ENCODE data around the gene COMP. TPM values are rescaled to one million over a fixed set of nuclear protein-coding genes. Genes with fewer than 3 reads are reported as not detected.
A peak's percentile ranks its signal among the peaks of the same experiment; 100 is the strongest.

Gene COMP
- total RNA-seq, 1 experiment from 2014 or later, result not detected

DNA sequence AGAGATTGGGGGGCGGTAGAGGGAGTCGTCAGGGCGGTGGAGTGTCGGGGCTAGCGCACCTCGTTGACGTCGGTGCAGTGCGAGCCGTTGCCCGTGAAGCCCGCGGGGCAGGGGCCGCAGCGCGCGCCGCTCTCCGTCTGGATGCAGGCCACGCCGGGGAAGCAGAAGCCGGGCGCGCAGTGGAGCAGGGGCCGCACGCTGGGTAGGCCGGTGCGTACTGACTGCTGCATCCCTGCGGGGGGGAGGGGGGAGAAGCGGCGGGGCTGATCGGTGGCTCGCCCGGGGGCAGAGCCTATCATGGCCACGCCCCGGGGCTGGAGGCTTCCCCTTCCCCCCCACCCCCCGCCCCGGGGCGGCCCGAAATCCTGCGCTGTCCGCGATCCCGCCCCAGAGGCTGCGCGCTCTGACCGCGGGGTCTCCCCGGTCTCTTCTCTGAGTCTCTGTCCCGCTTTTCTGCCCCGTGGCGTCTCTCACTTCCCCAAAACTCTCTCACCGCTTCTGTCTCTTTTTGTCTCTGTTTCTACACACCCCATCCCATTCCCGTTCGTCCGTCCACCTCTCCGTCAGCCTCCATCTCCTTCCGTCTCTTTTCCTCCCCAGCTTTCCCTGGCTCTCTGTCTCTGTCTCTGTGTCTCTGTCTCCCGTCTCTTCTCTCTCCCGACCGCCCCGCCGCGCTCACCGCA is 1.1 kb downstream of the COMP start:
- in situ Hi-C loops (cut with HindIII; ENCODE audit: low pct_unique_long_range_greater_than_20kb, low sequenced_read_pairs), result no loop called here

GRCh38 chr19:18789422-18789869 is 1.7 kb downstream of the COMP start:
- no peak for DNase-seq (ENCODE audit: low read depth, low spot score)
- in situ Hi-C loops (cut with HindIII; ENCODE audit: low pct_unique_long_range_greater_than_20kb, low sequenced_read_pairs), result no loop called here

More for the DNA sequence above, 1.1 kb downstream of the COMP start:
- DNase-seq (ENCODE audit: low read depth, low spot score), result no peak

DNA sequence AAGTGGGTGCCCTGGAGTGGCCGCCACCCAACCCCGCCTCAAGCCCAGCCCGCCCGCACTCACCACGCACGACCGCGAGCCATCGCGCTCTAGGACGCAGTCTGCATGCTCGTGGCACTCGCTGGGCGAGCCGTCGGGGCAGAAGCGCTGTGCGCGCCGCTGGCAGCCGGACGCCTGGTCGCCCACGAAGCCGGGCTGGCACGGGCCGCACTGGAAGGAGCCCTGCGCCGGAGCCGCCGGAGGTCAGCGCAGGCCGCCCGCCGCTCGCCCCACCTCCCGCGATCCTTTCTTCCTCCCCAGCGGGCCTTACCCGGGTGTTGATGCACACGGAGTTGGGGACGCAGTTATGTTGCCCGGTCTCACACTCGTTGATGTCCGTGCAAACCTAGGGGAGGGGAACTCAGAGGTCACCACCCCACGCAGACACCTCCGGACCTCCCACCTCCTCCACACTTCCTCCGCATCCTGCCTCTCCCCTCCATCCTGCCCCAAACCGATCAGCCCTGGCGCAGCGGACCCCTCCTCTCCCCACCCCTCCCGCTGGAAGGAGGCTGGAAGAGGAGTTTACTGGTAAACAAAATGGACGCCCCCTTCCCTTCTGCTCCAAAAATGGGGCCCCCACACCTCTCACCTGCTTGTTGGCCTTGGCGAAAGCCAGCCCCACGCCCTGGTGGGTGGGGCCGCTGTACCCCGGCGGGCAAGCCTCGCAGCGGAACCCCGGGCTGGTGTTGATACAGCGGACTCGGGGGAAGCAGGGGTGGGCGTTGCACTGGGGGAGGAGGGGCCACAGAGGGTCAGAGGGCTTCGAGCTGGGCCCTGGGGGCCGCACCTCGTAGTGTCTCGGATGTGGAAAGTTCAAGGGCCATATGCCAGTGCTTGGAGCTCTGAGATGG is 2.3 kb downstream of the COMP start:
- in situ Hi-C loops (cut with HindIII; ENCODE audit: low pct_unique_long_range_greater_than_20kb, low sequenced_read_pairs), result no loop called here
- DNase-seq (ENCODE audit: low read depth, low spot score), result no peak

GRCh38 chr19:18785179-18786124 is 5.7 kb downstream of the COMP start:
- peak; percentile 84 for DNase-seq (ENCODE audit: low read depth, low spot score)
- in situ Hi-C loops (cut with HindIII; ENCODE audit: low pct_unique_long_range_greater_than_20kb, low sequenced_read_pairs), result no loop called here

GRCh38 chr19:18784786-18785120 is 6.4 kb downstream of the COMP start:
- in situ Hi-C loops (cut with HindIII; ENCODE audit: low pct_unique_long_range_greater_than_20kb, low sequenced_read_pairs), result no loop called here
- DNase-seq (ENCODE audit: low read depth, low spot score), result no peak

GRCh38 chr19:18783958-18784785 is 6.9 kb downstream of the COMP start:
- in situ Hi-C loops (cut with HindIII; ENCODE audit: low pct_unique_long_range_greater_than_20kb, low sequenced_read_pairs), result no loop called here
- DNase-seq (ENCODE audit: low read depth, low spot score), result no peak

DNA sequence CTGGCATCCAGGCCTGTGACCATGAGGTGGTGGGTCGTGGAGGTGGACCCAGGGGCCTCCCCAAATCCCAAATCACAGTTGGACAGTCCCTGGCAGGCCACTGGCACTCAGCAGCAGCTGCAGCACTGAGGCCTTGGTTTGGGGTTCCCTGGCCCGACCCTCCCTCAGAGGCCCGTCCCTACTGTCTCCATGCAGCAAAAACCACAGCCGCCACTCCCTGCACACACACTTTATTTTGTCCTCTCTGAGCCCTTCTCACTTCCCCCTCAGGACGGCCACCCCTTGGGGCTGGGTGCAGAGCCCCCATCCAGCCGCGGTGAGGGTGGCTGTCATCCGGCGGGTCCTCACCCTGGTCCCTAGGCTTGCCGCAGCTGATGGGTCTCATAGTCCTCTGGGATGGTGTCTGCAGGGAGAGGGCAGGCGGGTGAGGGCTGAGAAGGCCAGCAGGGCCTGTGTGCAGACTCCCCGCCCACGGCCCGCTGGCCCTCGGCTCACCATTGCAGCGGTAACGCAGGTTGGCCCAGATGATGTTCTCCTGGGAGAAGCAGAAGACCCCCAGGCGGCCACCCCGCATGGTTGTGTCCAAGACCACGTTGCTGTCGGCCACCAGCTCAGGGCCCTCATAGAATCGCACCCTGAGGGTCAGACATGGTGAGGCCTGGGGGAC is 8.4 kb downstream of the COMP start:
- in situ Hi-C loops (cut with HindIII; ENCODE audit: low pct_unique_long_range_greater_than_20kb, low sequenced_read_pairs), result no loop called here
- no peak for DNase-seq (ENCODE audit: low read depth, low spot score)

DNA sequence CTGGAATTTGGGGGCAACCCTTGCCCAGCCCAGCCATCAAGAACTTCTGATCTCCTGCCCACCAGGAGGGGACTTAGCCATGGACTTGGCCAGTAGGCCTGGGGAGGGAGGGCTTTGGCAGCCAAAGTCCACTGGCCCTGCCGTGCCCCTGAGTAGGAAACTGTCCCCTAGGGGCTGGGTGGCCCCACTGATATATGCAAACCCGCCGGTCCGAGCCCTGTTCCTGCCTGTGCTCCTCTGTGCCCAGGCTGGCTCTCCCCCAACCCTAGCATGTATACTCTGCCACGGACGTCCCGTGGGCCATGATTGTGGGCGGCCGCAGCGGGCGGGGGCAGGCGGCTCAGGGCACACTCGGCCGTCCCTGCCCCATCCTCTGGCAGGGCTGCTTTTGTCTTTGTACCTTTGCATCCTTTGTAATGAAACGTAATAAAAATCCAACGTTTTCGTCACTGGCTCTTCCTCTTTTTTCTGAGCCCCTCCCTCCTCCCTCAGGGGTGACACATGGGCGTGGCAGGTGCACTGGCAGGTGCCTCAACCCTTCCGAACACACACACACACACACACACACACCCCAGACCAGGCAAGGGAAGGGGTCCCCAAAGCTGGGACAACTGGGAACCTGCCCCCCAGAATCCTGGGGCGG is 9.1 kb downstream of the COMP start:
- DNase-seq (ENCODE audit: low read depth, low spot score), result no peak
- in situ Hi-C loops (cut with HindIII; ENCODE audit: low pct_unique_long_range_greater_than_20kb, low sequenced_read_pairs), result no loop called here

- DNase-seq (ENCODE audit: low read depth, low spot score), result no peak
- in situ Hi-C loops (cut with HindIII; ENCODE audit: low pct_unique_long_range_greater_than_20kb, low sequenced_read_pairs), result no loop called here
Observed at GRCh38 chr19:18781047-18781600, 10.0 kb downstream of the COMP start.

DNA sequence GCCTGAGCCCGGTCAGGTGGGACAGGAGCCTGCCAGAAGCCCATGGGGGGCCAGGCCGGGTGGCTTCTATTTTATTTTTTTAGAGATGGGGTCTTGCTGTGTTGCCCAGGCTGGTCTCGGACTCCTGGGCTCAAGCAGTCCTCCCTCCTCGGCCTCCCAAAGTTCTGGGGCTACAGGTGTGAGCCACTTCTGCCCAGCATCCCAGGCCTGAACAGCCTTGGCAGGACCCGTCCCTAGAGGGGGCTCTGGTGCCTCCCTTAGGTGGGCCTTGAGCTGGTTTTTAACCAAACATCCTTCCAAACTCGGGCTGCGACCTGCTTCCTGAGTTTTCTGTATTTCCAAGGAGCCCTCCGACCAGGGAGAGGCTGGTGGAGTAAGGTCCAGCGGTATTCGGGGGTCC is 10.5 kb downstream of the COMP start:
- in situ Hi-C loops (cut with HindIII; ENCODE audit: low pct_unique_long_range_greater_than_20kb, low sequenced_read_pairs), result no loop called here
- no peak for DNase-seq (ENCODE audit: low read depth, low spot score)

- in situ Hi-C loops (cut with HindIII; ENCODE audit: low pct_unique_long_range_greater_than_20kb, low sequenced_read_pairs), result no loop called here
- no peak for DNase-seq (ENCODE audit: low read depth, low spot score)
Observed at GRCh38 chr19:18780081-18780480, 11.0 kb downstream of the COMP start.

- in situ Hi-C loops (cut with HindIII; ENCODE audit: low pct_unique_long_range_greater_than_20kb, low sequenced_read_pairs), result no loop called here
- DNase-seq (ENCODE audit: low read depth, low spot score), result no peak
Observed at GRCh38 chr19:18778826-18779495, 12.1 kb downstream of the COMP start.

DNA sequence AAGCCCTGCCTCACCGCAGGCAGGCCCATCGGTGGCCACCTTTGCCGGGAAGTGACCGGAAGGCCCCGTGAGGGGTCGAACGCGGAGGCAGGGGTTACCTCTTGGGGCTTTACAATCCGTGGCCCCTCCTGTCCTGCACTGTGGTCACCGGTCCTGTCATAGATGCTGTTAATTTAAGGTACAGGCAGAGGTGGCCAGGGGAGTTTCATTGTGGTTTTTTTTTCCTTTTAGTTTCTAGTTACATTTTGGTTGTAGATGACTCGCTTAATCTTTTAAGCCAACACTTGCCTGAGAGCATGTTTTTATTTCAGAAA is 13.1 kb downstream of the COMP start:
- no peak for DNase-seq (ENCODE audit: low read depth, low spot score)
- in situ Hi-C loops (cut with HindIII; ENCODE audit: low pct_unique_long_range_greater_than_20kb, low sequenced_read_pairs), result no loop called here

GRCh38 chr19:18777301-18778075 is 13.6 kb downstream of the COMP start:
- in situ Hi-C loops (cut with HindIII; ENCODE audit: low pct_unique_long_range_greater_than_20kb, low sequenced_read_pairs), result no loop called here
- DNase-seq (ENCODE audit: low read depth, low spot score), result no peak

DNA sequence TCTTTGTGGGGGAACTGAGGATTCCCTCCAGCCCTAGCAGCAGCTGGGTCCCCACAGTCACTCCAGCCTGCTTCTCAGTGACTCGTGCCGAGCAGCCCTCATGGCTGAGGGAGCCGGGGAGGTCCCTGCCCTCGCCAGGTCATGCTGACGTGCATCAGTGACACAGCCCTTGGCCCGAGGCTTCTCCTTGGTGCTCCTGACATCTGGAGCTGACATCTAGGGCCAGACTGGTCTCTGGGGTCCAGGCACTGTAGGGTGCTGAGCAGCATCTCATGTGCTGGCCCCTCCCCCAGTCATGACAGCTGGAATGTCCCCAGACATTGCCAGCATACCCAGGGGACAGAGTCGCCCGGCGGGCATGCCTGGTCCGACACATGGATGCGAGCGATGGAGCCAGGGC is 14.4 kb downstream of the COMP start:
- no peak for DNase-seq (ENCODE audit: low read depth, low spot score)
- in situ Hi-C loops (cut with HindIII; ENCODE audit: low pct_unique_long_range_greater_than_20kb, low sequenced_read_pairs), result no loop called here

All from SK-MEL-5 (cell line).